Activated CD8-positive, alpha-beta T cell treated with anti-CD3 and anti-CD28 coated beads for 36 hours (primary cell): ENCODE data around the gene POLD2. TPM values are rescaled to one million over a fixed set of nuclear protein-coding genes. Genes with fewer than 3 reads are reported as not detected.

Experiments used
- ATAC-seq: fragments of 200-7000 bp; cut with Tn5 transposase; one replicate; pipeline ENCODE4 v1.10.0; 2021; ENCODE audit warnings: mild to moderate bottlenecking, moderate library complexity
- CTCF ChIA-PET: fragments of 350-600 bp; sonication (Branson Sonifier 250); formaldehyde crosslinking; loops from one replicate; lab custom pipeline; 2021; ENCODE audit warnings: antibody characterized with exemption; lab: Charles Lee
- POLR2A ChIA-PET: fragments of 350-600 bp; sonication (Branson Sonifier 250); formaldehyde crosslinking; loops from one replicate; lab custom pipeline; 2021; ENCODE audit warnings: antibody characterized with exemption; lab: Charles Lee
- DNase-seq: peaks from one replicate; pipeline ENCODE4 v3.0.0-alpha.2; 2020
- H3K27ac Mint-ChIP-seq: one replicate; pipeline ENCODE4 v1.8.0; 2021; ENCODE audit warnings: mild to moderate bottlenecking, mixed read lengths
- H3K27me3 Mint-ChIP-seq: one replicate; pipeline ENCODE4 v1.8.0; 2021; ENCODE audit warnings: mixed read lengths
- H3K36me3 Mint-ChIP-seq: one replicate; pipeline ENCODE4 v1.8.0; 2021; ENCODE audit warnings: low read depth, mixed read lengths
- H3K4me1 Mint-ChIP-seq: one replicate; pipeline ENCODE4 v1.8.0; 2021; ENCODE audit warnings: low read depth, mixed read lengths
- H3K4me3 Mint-ChIP-seq: one replicate; pipeline ENCODE4 v1.8.0; 2021; ENCODE audit warnings: mild to moderate bottlenecking, moderate library complexity, mixed read lengths
- H3K9me3 Mint-ChIP-seq: one replicate; pipeline ENCODE4 v1.8.0; 2021; ENCODE audit warnings: mixed read lengths
- CTCF ChIP-seq: fragments of 200-600 bp; IDR thresholded peaks from one replicate; pipeline ENCODE4 v1.8.0; 2022; ENCODE audit warnings: antibody characterized with exemption, mild to moderate bottlenecking
- intact Hi-C: fragments of 100-400 bp; cut with micrococcal nuclease; formaldehyde crosslinking; loops from one replicate; pipeline ENCODE4 v1.10.0; 2022
- total RNA-seq, 2 experiments: library from RNA; stranded (reverse); gene quantifications; one replicate each; pipeline ENCODE4 v1.2.3, GENCODE V29; 2021

POLD2 gene
- total RNA-seq, 2 experiments from 2014 or later: 243 to 251 TPM

- intact Hi-C loops: no loop called here
- peaks cover 46% of the 10 kb centered on the region for H3K4me1 Mint-ChIP-seq
- DNase-seq: no peak
- H3K27ac Mint-ChIP-seq: peak overlapping the region; percentile 86
- H3K9me3 Mint-ChIP-seq: no peaks in the 10 kb centered on the region
- POLR2A ChIA-PET: interaction anchor here (0.7 to 8.2 kb wide), 7 partner anchors 9 to 493 kb away, joined by 3 to 79 read pairs (median 4); partner anchors contain the start of genes PGAM2 and STK17A
- H3K4me3 Mint-ChIP-seq: no peak overlapping the region
- CTCF ChIA-PET: interaction anchor here (0.6 to 1.2 kb wide), 3 partner anchors 12 to 238 kb away, joined by 3 read pairs; no protein-coding TSS in a partner anchor
- peaks cover 46% of the 10 kb centered on the region for H3K36me3 Mint-ChIP-seq
- ATAC-seq: no peak
- H3K27me3 Mint-ChIP-seq: no peaks in the 10 kb centered on the region
- no peak for TF ChIP-seq CTCF
These were observed 47.9 kb downstream of the POLD2 start for GRCh38 chr7:44075296-44076075.

- Mint-ChIP-seq H3K27ac (peak overlapping the region; percentile 86), H3K9me3 (no peaks in the 10 kb centered on the region), H3K36me3 (peaks cover 40% of the 10 kb centered on the region), H3K27me3 (no peaks in the 10 kb centered on the region), H3K4me3 (no peak overlapping the region), H3K4me1 (peaks cover 36% of the 10 kb centered on the region)
- ChIA-PET CTCF (no interaction called here), POLR2A (interaction anchor here (0.7 to 8.2 kb wide), 3 partner anchors 8 to 492 kb away, joined by 3 to 79 read pairs (median 4); partner anchors contain the start of genes PGAM2 and STK17A)
- no peak for TF ChIP-seq CTCF
- ATAC-seq: no peak
- intact Hi-C loops: no loop called here
- no peak for DNase-seq
These were observed 49.0 kb downstream of the POLD2 start for GRCh38 chr7:44074349-44074695.

GRCh38 chr7:44073664-44074348 is 49.5 kb downstream of the POLD2 start:
- H3K4me1 Mint-ChIP-seq: peaks cover 31% of the 10 kb centered on the region
- ChIA-PET POLR2A (interaction anchor here (1.3 to 8.2 kb wide), 2 partner anchors 8 to 13 kb away, joined by 4 to 79 read pairs; partner anchors contain the start of gene PGAM2), CTCF (no interaction called here)
- intact Hi-C loops: no loop called here
- peaks cover 36% of the 10 kb centered on the region for H3K36me3 Mint-ChIP-seq
- no peaks in the 10 kb centered on the region for H3K9me3 Mint-ChIP-seq
- no peak for TF ChIP-seq CTCF
- peak overlapping the region; percentile 86 for H3K27ac Mint-ChIP-seq
- peak; percentile 95 for ATAC-seq
- H3K27me3 Mint-ChIP-seq: no peaks in the 10 kb centered on the region
- H3K4me3 Mint-ChIP-seq: peak overlapping the region; percentile 53
- DNase-seq: peak; percentile 89

GRCh38 chr7:44072364-44073231 is 50.8 kb downstream of the POLD2 start:
- no peaks in the 10 kb centered on the region for H3K27me3 Mint-ChIP-seq
- TF ChIP-seq CTCF: peak; percentile 58
- peak overlapping the region; percentile 77 for H3K27ac Mint-ChIP-seq
- H3K4me3 Mint-ChIP-seq: no peak overlapping the region
- POLR2A ChIA-PET: interaction anchor here (0.7 to 1.3 kb wide), 4 partner anchors 10 to 124 kb away, joined by 3 to 4 read pairs (median 3); no protein-coding TSS in a partner anchor
- CTCF ChIA-PET: interaction anchor here (0.6 to 1.1 kb wide), 5 partner anchors 8 to 129 kb away, joined by 3 to 4 read pairs (median 3); partner anchors contain the start of gene DBNL
- peaks cover 25% of the 10 kb centered on the region for H3K36me3 Mint-ChIP-seq
- DNase-seq (peak; percentile 80), ATAC-seq (peak; percentile 29)
- H3K4me1 Mint-ChIP-seq: peaks cover 30% of the 10 kb centered on the region
- no peaks in the 10 kb centered on the region for H3K9me3 Mint-ChIP-seq
- intact Hi-C loops: no loop called here
